Neural cell (in vitro differentiated cells): ENCODE results near the gene BCCIP.

ENCODE experiments used
- CTCF ChIP-seq: fragments of 450-650 bp; IDR thresholded peaks from 2 replicates; pipeline ENCODE4 v1.5.1; 2014; ENCODE audit warnings: antibody characterized with exemption, mild to moderate bottlenecking, moderate library complexity; ENCODE audit not compliant: poor library complexity, severe bottlenecking
- EP300 ChIP-seq: fragments of 450-650 bp; conservative IDR thresholded peaks from 2 replicates; pipeline ENCODE4 v1.6.1; 2014; ENCODE audit warnings: antibody characterized with exemption, mild to moderate bottlenecking, moderate library complexity; ENCODE audit not compliant: poor library complexity, severe bottlenecking
- EZH2 ChIP-seq: fragments of 200-600, 300-800 bp; shearing (Covaris generic), sonication (generic); IDR thresholded peaks from 2 replicates; pipeline ENCODE4 v1.6.1; 2014; ENCODE audit warnings: antibody characterized with exemption, low read length, borderline replicate concordance, mild to moderate bottlenecking; ENCODE audit not compliant: insufficient read depth, poor library complexity, severe bottlenecking
- SMC3 ChIP-seq: fragments of 450-650 bp; conservative IDR thresholded peaks from 2 replicates; pipeline ENCODE4 v1.6.1; 2014; ENCODE audit warnings: antibody characterized with exemption, mild to moderate bottlenecking, moderate library complexity; ENCODE audit not compliant: poor library complexity

GRCh38 chr10:125838802-125839575 lies 15.6 kb downstream of the BCCIP start:
- TF ChIP-seq CTCF (no peak), EZH2 (no peak), EP300 (no peak), SMC3 (no peak)
